ENCODE measurements around the gene FZD2.

FZD2 gene

DNA sequence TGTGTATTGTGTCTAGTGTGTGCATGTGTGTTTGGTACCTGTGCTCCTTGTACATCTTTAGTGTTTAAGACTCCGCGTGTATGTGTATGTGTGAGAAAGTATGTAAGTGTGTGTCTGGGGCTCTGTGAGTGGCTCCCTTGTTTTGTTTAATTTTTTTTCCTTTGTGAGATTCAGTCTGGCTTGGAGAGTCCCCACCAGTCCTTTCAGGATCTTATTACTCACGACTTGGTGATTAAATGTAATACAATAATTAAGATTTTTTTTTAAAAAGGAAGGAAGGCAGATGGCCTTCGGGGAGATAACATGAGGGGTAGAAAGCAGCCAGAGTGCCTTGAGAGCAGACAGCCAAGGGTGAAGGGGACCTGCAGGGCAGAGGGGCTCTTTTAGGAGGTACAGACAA, 33.9 kb downstream of the FZD2 start:
- ATAC-seq (ENCODE audit: insufficient read depth, low read depth) (no peak), DNase-seq (no peak)
- Histone ChIP-seq H3K79me2 (ENCODE audit: insufficient read depth, low read length) (no peaks in the 10 kb centered on the region), H3K4me1 (ENCODE audit: insufficient read depth, low read length) (no peaks in the 10 kb centered on the region), H3K4me2 (ENCODE audit: insufficient read depth, low read length) (no peak overlapping the region), H3K27ac (ENCODE audit: low read length) (no peak overlapping the region), H2AFZ (ENCODE audit: low read depth, low read length) (no peak overlapping the region), H3K27me3 (ENCODE audit: insufficient read depth, low read length, poor library complexity) (peaks cover 4% of the 10 kb centered on the region), H3K36me3 (ENCODE audit: insufficient read depth, low read length) (no peaks in the 10 kb centered on the region), H4K20me1 (ENCODE audit: insufficient read depth, low read length) (no peaks in the 10 kb centered on the region), H3K9ac (ENCODE audit: low read depth, low read length) (no peak overlapping the region), H3K9me3 (ENCODE audit: insufficient read depth, low read length, severe bottlenecking) (no peaks in the 10 kb centered on the region), H3K4me3 (ENCODE audit: low read depth in 1 of 2, low read length in 2 of 2) (no peak overlapping the region)
- TF ChIP-seq, protein P1, sequence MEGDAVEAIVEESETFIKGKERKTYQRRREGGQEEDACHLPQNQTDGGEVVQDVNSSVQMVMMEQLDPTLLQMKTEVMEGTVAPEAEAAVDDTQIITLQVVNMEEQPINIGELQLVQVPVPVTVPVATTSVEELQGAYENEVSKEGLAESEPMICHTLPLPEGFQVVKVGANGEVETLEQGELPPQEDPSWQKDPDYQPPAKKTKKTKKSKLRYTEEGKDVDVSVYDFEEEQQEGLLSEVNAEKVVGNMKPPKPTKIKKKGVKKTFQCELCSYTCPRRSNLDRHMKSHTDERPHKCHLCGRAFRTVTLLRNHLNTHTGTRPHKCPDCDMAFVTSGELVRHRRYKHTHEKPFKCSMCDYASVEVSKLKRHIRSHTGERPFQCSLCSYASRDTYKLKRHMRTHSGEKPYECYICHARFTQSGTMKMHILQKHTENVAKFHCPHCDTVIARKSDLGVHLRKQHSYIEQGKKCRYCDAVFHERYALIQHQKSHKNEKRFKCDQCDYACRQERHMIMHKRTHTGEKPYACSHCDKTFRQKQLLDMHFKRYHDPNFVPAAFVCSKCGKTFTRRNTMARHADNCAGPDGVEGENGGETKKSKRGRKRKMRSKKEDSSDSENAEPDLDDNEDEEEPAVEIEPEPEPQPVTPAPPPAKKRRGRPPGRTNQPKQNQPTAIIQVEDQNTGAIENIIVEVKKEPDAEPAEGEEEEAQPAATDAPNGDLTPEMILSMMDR (IDR thresholded peaks at IDR 0.05; ENCODE audit: borderline replicate concordance, extremely low read depth, low read length, poor library complexity, severe bottlenecking), result no peak
- no peak for TF ChIP-seq EZH2 (IDR thresholded peaks at IDR 0.05; ENCODE audit: borderline replicate concordance, low read depth, low read length, severe bottlenecking)

DNA sequence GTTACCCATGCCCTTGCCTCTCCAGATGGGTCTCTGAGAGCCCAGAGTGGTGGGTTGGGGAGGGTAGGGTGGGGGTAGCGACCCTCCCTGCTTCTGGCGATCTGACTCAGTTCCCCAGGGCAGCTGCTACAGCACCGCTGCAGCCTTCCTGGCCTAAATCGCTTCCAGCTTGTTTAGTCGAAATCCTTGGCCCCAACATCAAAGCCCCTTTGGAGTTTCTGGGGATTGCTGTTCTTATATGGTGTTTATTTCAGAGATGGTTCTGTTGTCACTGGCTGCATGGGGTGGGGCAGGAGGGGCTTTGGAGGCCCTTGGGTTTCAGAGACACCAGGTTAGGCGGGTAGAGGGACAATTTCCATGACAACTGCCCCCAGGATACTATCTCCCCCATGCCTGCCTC, 35.9 kb downstream of the FZD2 start:
- no peaks in the 10 kb centered on the region for H4K20me1 ChIP-seq (ENCODE audit: insufficient read depth, low read length)
- no peak overlapping the region for H3K4me3 ChIP-seq (ENCODE audit: low read depth in 1 of 2, low read length in 2 of 2)
- ATAC-seq (ENCODE audit: insufficient read depth, low read depth) (no peak), DNase-seq (no peak)
- no peaks in the 10 kb centered on the region for H3K9me3 ChIP-seq (ENCODE audit: insufficient read depth, low read length, severe bottlenecking)
- no peaks in the 10 kb centered on the region for H3K4me1 ChIP-seq (ENCODE audit: insufficient read depth, low read length)
- H2AFZ ChIP-seq (ENCODE audit: low read depth, low read length), result no peak overlapping the region
- no peak overlapping the region for H3K27ac ChIP-seq (ENCODE audit: low read length)
- no peaks in the 10 kb centered on the region for H3K79me2 ChIP-seq (ENCODE audit: insufficient read depth, low read length)
- no peak overlapping the region for H3K9ac ChIP-seq (ENCODE audit: low read depth, low read length)
- no peak overlapping the region for H3K4me2 ChIP-seq (ENCODE audit: insufficient read depth, low read length)
- TF ChIP-seq, protein P1 (IDR thresholded peaks at IDR 0.05; ENCODE audit: borderline replicate concordance, extremely low read depth, low read length, poor library complexity, severe bottlenecking), result no peak
- TF ChIP-seq EZH2 (IDR thresholded peaks at IDR 0.05; ENCODE audit: borderline replicate concordance, low read depth, low read length, severe bottlenecking), result no peak
- H3K36me3 ChIP-seq (ENCODE audit: insufficient read depth, low read length), result no peaks in the 10 kb centered on the region
- H3K27me3 ChIP-seq (ENCODE audit: insufficient read depth, low read length, poor library complexity), result peaks cover 4% of the 10 kb centered on the region

DNA sequence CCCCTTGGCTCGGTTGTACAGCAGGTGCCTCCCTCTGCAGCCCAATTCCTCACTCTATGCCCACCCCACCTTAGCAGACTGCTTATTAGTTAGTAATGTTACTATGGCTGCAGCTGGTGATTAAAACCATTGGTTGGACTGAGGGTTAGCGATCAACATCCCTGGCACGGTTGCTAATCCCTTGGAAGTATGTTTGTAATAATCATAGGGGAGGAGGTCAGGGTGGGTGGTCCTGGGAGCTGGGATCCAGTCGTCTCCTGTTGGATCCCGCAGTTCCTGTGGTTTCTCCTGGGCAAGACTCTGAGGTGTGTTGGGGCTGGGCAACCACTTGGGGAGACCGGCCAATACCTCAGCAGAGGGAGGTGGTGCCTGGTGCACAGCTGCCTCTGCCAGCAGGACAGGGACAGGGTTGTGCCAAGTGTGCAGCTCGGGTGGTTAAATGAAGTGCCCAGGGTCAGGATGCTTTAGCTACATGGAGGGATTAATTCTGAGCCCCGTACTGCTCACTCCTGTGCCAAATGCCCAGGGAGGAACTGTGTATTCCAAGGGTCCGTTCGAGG, 38.0 kb downstream of the FZD2 start:
- no peak for DNase-seq

More for the DNA sequence above, 38.0 kb downstream of the FZD2 start:
- Histone ChIP-seq H3K4me3 (ENCODE audit: low read depth in 1 of 2, low read length in 2 of 2) (no peak overlapping the region), H3K9ac (ENCODE audit: low read depth, low read length) (no peak overlapping the region), H3K9me3 (ENCODE audit: insufficient read depth, low read length, severe bottlenecking) (no peaks in the 10 kb centered on the region), H3K36me3 (ENCODE audit: insufficient read depth, low read length) (no peaks in the 10 kb centered on the region), H3K27me3 (ENCODE audit: insufficient read depth, low read length, poor library complexity) (peaks cover 4% of the 10 kb centered on the region), H3K4me2 (ENCODE audit: insufficient read depth, low read length) (no peak overlapping the region), H3K79me2 (ENCODE audit: insufficient read depth, low read length) (no peaks in the 10 kb centered on the region), H3K4me1 (ENCODE audit: insufficient read depth, low read length) (no peaks in the 10 kb centered on the region), H4K20me1 (ENCODE audit: insufficient read depth, low read length) (no peaks in the 10 kb centered on the region), H2AFZ (ENCODE audit: low read depth, low read length) (no peak overlapping the region), H3K27ac (ENCODE audit: low read length) (no peak overlapping the region)
- no peak for ATAC-seq (ENCODE audit: insufficient read depth, low read depth)
- no peak for TF ChIP-seq EZH2 (IDR thresholded peaks at IDR 0.05; ENCODE audit: borderline replicate concordance, low read depth, low read length, severe bottlenecking)
- TF ChIP-seq, protein P1 (IDR thresholded peaks at IDR 0.05; ENCODE audit: borderline replicate concordance, extremely low read depth, low read length, poor library complexity, severe bottlenecking), result no peak
